NCI-H748 (cell line): ENCODE results near the gene TVP23A.
"Not testable (repeated sequence)": the region's sequence is repeated elsewhere in the genome, so short reads cannot be mapped to it uniquely, and the experiment has no call there.

Experiments
- DNase-seq: peaks from one replicate; lab custom pipeline; 2025; ENCODE audit not compliant: unreplicated experiment; lab: John Stamatoyannopoulos, UW

TVP23A gene

GRCh38 chr16:10752843-10753523 lies 65.6 kb downstream of the TVP23A start:
- DNase-seq: no peak

- DNase-seq: no peak
Measured at GRCh38 chr16:10751291-10751697, 67.3 kb downstream of the TVP23A start.

- no peak for DNase-seq
Measured at GRCh38 chr16:10750793-10751192, 67.8 kb downstream of the TVP23A start.

GRCh38 chr16:10745841-10746240 lies 72.8 kb downstream of the TVP23A start:
- no peak for DNase-seq

- DNase-seq: peak; percentile 68
Measured at GRCh38 chr16:10744370-10745030, 74.1 kb downstream of the TVP23A start.

- peak; percentile 90 for DNase-seq
Measured at GRCh38 chr16:10743610-10744369, 74.8 kb downstream of the TVP23A start, which contains the start of gene NUBP1. Gene NUBP1 (plus strand): TSS chr16:10743842. CDS start chr16:10743864, 22 bp downstream.

- no peak for DNase-seq
Measured at GRCh38 chr16:10743227-10743609, 75.4 kb downstream of the TVP23A start.

GRCh38 chr16:10741844-10742243 lies 76.8 kb downstream of the TVP23A start:
- DNase-seq: no peak

- not testable (repeated sequence) for DNase-seq
Measured at GRCh38 chr16:10741249-10741648, 77.3 kb downstream of the TVP23A start.

GRCh38 chr16:10740845-10741208 lies 77.8 kb downstream of the TVP23A start:
- no peak for DNase-seq

- no peak for DNase-seq
Measured at GRCh38 chr16:10740000-10740844, 78.4 kb downstream of the TVP23A start.

GRCh38 chr16:10738231-10739077 lies 80.1 kb downstream of the TVP23A start:
- no peak for DNase-seq

GRCh38 chr16:10737068-10737625 lies 81.4 kb downstream of the TVP23A start:
- DNase-seq: peak; percentile 55

- no peak for DNase-seq
Measured at GRCh38 chr16:10731790-10732189, 86.8 kb downstream of the TVP23A start.

- DNase-seq: no peak
Measured at GRCh38 chr16:10729104-10730048, 89.2 kb downstream of the TVP23A start.

- no peak for DNase-seq
Measured at GRCh38 chr16:10728003-10728887, 90.3 kb downstream of the TVP23A start.
